HL-60 (cell line): Measurements from ENCODE around the gene LZTFL1.

Experiments used
- DNase-seq, 2 experiments: peaks; one replicate each; pipeline ENCODE4 v3.0.0-alpha.2; 2010 to 2020; ENCODE audit warnings: low read depth in 1 of 2, low spot score in 1 of 2
- H3K27ac ChIP-seq: fragments of 250-450 bp; sonication (Bioruptor Pico); replicated peaks from 2 replicates; pipeline ENCODE4 v1.5.1; 2020; ENCODE audit warnings: mild to moderate bottlenecking, moderate library complexity
- H3K27me3 ChIP-seq: fragments of 250-450 bp; sonication (Bioruptor Pico); 2 replicates; pipeline ENCODE4 v1.5.1; 2021; ENCODE audit warnings: mild to moderate bottlenecking, moderate library complexity; ENCODE audit not compliant: insufficient read depth, poor library complexity, severe bottlenecking
- H3K4me3 ChIP-seq: replicated peaks from 2 replicates; pipeline ENCODE4 v1.5.1; 2011; ENCODE audit warnings: mild to moderate bottlenecking, control low read depth, low read length; ENCODE audit not compliant: insufficient read depth
- CTCF ChIP-seq: IDR thresholded peaks from one replicate; pipeline ENCODE4 v1.5.1; 2011; ENCODE audit warnings: low read length, control low read depth, inconsistent platforms; ENCODE audit not compliant: insufficient read depth
- GABPA ChIP-seq: IDR thresholded peaks from 2 replicates; pipeline ENCODE4 v1.6.1; 2012; ENCODE audit warnings: low read depth
- POLR2AphosphoS5 ChIP-seq: IDR thresholded peaks from 2 replicates; pipeline ENCODE4 v1.6.1; 2012; ENCODE audit warnings: low read depth
- REST ChIP-seq: IDR thresholded peaks from 2 replicates; pipeline ENCODE4 v1.6.1; 2012; ENCODE audit warnings: low read depth; ENCODE audit not compliant: insufficient replicate concordance
- SPI1 ChIP-seq: IDR thresholded peaks from 2 replicates; pipeline ENCODE4 v1.6.1; 2012; ENCODE audit warnings: low read depth, mild to moderate bottlenecking, borderline replicate concordance

LZTFL1 gene

GRCh38 chr3:45799586-45799985, 42.3 kb downstream of the LZTFL1 start:
- Histone ChIP-seq H3K27me3 (peaks cover 27% of the 10 kb centered on the region), H3K4me3 (no peak overlapping the region), H3K27ac (no peak overlapping the region)
- no peak for DNase-seq
- no peak for TF ChIP-seq REST
- no peak for TF ChIP-seq SPI1
- no peak for TF ChIP-seq POLR2AphosphoS5
- TF ChIP-seq CTCF: no peak
- no peak for TF ChIP-seq GABPA

- no peak for TF ChIP-seq POLR2AphosphoS5
- TF ChIP-seq REST: no peak
- no peak for TF ChIP-seq SPI1
- no peak for TF ChIP-seq GABPA
- TF ChIP-seq CTCF: no peak
- no peak overlapping the region for H3K27ac ChIP-seq
- no peak overlapping the region for H3K4me3 ChIP-seq
- peaks cover 32% of the 10 kb centered on the region for H3K27me3 ChIP-seq
- no peak for DNase-seq
Observed at GRCh38 chr3:45798034-45798433, 43.9 kb downstream of the LZTFL1 start.

- H3K4me3 ChIP-seq: no peak overlapping the region
- no peak for DNase-seq
- H3K27ac ChIP-seq: no peak overlapping the region
- TF ChIP-seq REST (no peak), GABPA (no peak), CTCF (no peak)
- peaks cover 32% of the 10 kb centered on the region for H3K27me3 ChIP-seq
Observed at GRCh38 chr3:45796902-45797637, 44.8 kb downstream of the LZTFL1 start.
